ENCODE data around the gene EMC1. TPM values are rescaled to one million over a fixed set of nuclear protein-coding genes. Genes with fewer than 3 reads are reported as not detected.
"Not testable (repeated sequence)": the region's sequence is repeated elsewhere in the genome, so short reads cannot be mapped to it uniquely, and the experiment has no call there.

Gene EMC1
- total RNA-seq, 1 donor from 2014 or later, result 43.3 TPM

GRCh38 chr1:19260211-19261138 is 9.2 kb upstream of the EMC1 start:
- DNase-seq (ENCODE audit: low read depth in 2 of 2), result peak in 1 of 2 donors; percentile 37

GRCh38 chr1:19258353-19258752 is 7.0 kb upstream of the EMC1 start:
- DNase-seq (ENCODE audit: low read depth in 2 of 2), result no peak

GRCh38 chr1:19257178-19257914 is 6.0 kb upstream of the EMC1 start:
- peak in 1 of 2 donors; percentile 37 for DNase-seq (ENCODE audit: low read depth in 2 of 2)

GRCh38 chr1:19256301-19256700 is 5.0 kb upstream of the EMC1 start:
- not testable (repeated sequence) for DNase-seq (ENCODE audit: low read depth in 2 of 2)

- no peak for DNase-seq (ENCODE audit: low read depth in 2 of 2)
Observed at GRCh38 chr1:19255288-19255687, 4.0 kb upstream of the EMC1 start.

- DNase-seq (ENCODE audit: low read depth in 2 of 2), result no peak
Observed at GRCh38 chr1:19254416-19254815, 3.1 kb upstream of the EMC1 start.

- no peak for DNase-seq (ENCODE audit: low read depth in 2 of 2)
Observed at GRCh38 chr1:19250629-19251304, 557 bp downstream of the EMC1 start.

- peak; percentile 67 to 78 for DNase-seq (ENCODE audit: low read depth in 2 of 2)
Observed at GRCh38 chr1:19240673-19241538, 10.4 kb downstream of the EMC1 start.

- DNase-seq (ENCODE audit: low read depth in 2 of 2), result peak; percentile 20 to 27
Observed at GRCh38 chr1:19239876-19240275, 11.4 kb downstream of the EMC1 start.

- no peak for DNase-seq (ENCODE audit: low read depth in 2 of 2)
Observed at GRCh38 chr1:19234224-19234623, 17.1 kb downstream of the EMC1 start.

- peak in 1 of 2 donors; percentile 66 for DNase-seq (ENCODE audit: low read depth in 2 of 2)
Observed at GRCh38 chr1:19232524-19232846, 18.8 kb downstream of the EMC1 start.

GRCh38 chr1:19231736-19232523 is 19.4 kb downstream of the EMC1 start:
- not testable (repeated sequence) for DNase-seq (ENCODE audit: low read depth in 2 of 2)

GRCh38 chr1:19229828-19230325 is 21.4 kb downstream of the EMC1 start:
- no peak for DNase-seq (ENCODE audit: low read depth in 2 of 2)

GRCh38 chr1:19229229-19229628 is 22.1 kb downstream of the EMC1 start:
- DNase-seq (ENCODE audit: low read depth in 2 of 2), result no peak

GRCh38 chr1:19222979-19223824 is 28.1 kb downstream of the EMC1 start:
- DNase-seq (ENCODE audit: low read depth in 2 of 2), result peak in 1 of 2 donors; percentile 42

- DNase-seq (ENCODE audit: low read depth in 2 of 2), result no peak
Observed at GRCh38 chr1:19222573-19222972, 28.8 kb downstream of the EMC1 start.

- DNase-seq (ENCODE audit: low read depth in 2 of 2), result peak in 1 of 2 donors; percentile 15
Observed at GRCh38 chr1:19220991-19221390, 30.3 kb downstream of the EMC1 start.

- DNase-seq (ENCODE audit: low read depth in 2 of 2), result no peak
Observed at GRCh38 chr1:19220080-19220846, 31.1 kb downstream of the EMC1 start.

Data from lung microvascular endothelial cell (primary cell).